ENCODE results near the gene PTCH1. TPM values are rescaled to one million over a fixed set of nuclear protein-coding genes. Genes with fewer than 3 reads are reported as not detected.
A peak's percentile ranks its signal among the peaks of the same experiment; 100 is the strongest.

Gene PTCH1
- total and polyA plus RNA-seq, 8 donors, result 3.9 to 53.3 (median 23.5) TPM

DNA sequence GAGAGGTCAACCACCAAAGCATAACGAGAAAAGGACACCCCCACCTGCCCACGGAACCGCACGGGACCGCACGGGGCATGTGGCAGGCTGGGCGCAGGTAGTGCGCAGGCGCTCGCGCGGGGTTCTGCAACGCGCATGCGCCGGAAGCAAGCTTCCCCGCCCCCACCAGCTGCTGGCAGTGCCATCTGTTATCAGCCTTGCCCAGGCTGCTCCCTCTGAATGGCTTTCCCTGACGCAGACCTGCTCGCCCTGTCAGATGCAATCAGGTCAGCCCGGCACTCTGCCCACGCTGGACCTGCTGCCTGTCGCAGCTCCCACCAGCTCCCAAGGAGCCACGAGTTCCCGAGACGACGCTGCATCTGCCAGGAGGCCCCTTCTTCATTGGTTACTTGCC is 22.8 kb downstream of the PTCH1 start:
- Histone ChIP-seq H3K36me3 (peaks cover 0 to 8% (median 6%) of the 10 kb centered on the region in 4 donors), H3K27ac (peak overlapping the region; percentile 5 to 79 (median 70)), H3K27me3 (no peaks in the 10 kb centered on the region), H3K4me3 (peak overlapping the region in 1 of 4 donors; percentile 30), H3K4me1 (peaks cover 20 to 78% (median 27%) of the 10 kb centered on the region in 4 donors), H3K9me3 (no peaks in the 10 kb centered on the region)
- TF ChIP-seq EP300 (IDR thresholded peaks at IDR 0.05) (no peak), POLR2A (IDR thresholded peaks at IDR 0.05) (no peak), POLR2AphosphoS5 (IDR thresholded peaks at IDR 0.05) (no peak)
- TF ChIP-seq, protein P1, sequence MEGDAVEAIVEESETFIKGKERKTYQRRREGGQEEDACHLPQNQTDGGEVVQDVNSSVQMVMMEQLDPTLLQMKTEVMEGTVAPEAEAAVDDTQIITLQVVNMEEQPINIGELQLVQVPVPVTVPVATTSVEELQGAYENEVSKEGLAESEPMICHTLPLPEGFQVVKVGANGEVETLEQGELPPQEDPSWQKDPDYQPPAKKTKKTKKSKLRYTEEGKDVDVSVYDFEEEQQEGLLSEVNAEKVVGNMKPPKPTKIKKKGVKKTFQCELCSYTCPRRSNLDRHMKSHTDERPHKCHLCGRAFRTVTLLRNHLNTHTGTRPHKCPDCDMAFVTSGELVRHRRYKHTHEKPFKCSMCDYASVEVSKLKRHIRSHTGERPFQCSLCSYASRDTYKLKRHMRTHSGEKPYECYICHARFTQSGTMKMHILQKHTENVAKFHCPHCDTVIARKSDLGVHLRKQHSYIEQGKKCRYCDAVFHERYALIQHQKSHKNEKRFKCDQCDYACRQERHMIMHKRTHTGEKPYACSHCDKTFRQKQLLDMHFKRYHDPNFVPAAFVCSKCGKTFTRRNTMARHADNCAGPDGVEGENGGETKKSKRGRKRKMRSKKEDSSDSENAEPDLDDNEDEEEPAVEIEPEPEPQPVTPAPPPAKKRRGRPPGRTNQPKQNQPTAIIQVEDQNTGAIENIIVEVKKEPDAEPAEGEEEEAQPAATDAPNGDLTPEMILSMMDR (IDR thresholded peaks at IDR 0.05), result no peak
- DNase-seq, result no peak
- intact Hi-C loops (cut with DNase I; ENCODE audit: low total_unique reads), result no loop called here
- WGBS, 5 donors, result 79 to 95% (median 85%) methylated on average over 25 to 26 of the region's 26 CpGs

DNA sequence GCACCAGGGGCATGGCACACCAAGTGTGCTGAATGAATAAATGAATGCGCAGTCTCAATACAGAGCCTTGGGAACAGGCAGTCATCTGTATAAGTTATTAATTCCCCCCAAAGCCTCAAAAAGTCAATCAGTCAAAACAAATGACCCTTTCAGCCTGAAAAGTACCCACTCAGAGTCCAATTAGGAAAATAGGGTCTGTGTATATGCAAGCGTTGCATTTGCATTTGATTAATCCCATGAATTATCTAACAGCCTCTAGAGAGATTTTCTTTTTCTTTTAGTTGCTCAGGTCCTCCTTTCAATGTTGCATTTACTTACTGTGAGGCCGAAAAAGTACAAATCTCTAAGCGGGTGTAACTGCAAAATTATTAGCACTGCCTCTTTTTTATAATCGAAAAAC is 23.4 kb downstream of the PTCH1 start:
- H3K9me3 ChIP-seq, result no peaks in the 10 kb centered on the region
- H3K27me3 ChIP-seq, result no peaks in the 10 kb centered on the region
- H3K36me3 ChIP-seq, result peaks cover 0 to 8% (median 6%) of the 10 kb centered on the region in 4 donors
- TF ChIP-seq POLR2AphosphoS5 (IDR thresholded peaks at IDR 0.05) (no peak), EP300 (IDR thresholded peaks at IDR 0.05) (no peak), POLR2A (IDR thresholded peaks at IDR 0.05) (no peak)
- TF ChIP-seq, protein P1 (IDR thresholded peaks at IDR 0.05), result no peak
- no peak for DNase-seq
- WGBS, 5 donors, result 83 to 87% (median 84%) methylated on average over 5 of the region's 5 CpGs
- intact Hi-C loops (cut with DNase I; ENCODE audit: low total_unique reads), result no loop called here
- peaks cover 18 to 74% (median 22%) of the 10 kb centered on the region in 4 donors for H3K4me1 ChIP-seq
- H3K27ac ChIP-seq, result peak overlapping the region in 2 of 5 donors; percentile 37 to 72
- H3K4me3 ChIP-seq, result no peak overlapping the region

DNA sequence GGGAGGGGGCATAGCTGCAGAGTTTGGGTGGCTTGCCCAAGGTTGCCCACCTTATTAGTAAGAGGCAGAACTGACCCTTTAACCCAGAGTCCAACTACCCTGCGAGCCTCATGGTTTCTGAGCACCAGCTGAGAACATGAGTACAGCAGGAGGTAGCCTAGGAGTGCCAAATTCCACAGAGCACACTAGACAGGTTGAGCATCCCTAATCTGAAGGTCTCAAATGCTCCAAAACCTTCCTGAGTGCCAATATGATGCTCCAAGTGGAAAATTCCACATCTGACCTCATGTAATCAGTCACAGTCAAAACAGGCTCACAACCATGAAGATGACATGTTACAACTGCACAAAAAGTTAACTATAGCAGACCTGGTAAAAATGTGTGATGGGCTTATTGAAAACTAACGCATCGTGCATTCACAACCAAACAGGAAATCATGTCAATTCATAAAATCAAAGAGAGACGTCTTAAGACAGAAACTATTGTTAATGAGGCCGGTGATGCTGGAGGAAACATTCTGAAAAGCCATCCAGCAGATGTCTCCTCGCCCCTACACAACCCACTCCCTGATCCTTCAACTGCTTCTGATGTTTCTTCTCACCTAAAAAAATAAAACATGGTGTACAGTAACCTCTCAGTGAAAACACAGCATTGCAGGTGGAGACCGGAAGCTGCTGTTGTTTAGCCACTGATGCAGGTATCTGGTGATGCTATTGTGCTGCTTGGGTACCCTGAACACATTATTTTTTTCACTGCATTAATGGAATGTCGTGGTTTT is 25.0 kb downstream of the PTCH1 start:
- DNase-seq, result no peak
- Histone ChIP-seq H3K4me3 (no peak overlapping the region), H3K27ac (peak overlapping the region in 2 of 5 donors; percentile 3 to 18), H3K9me3 (no peaks in the 10 kb centered on the region), H3K36me3 (peaks cover 0 to 8% (median 6%) of the 10 kb centered on the region in 4 donors), H3K27me3 (no peaks in the 10 kb centered on the region), H3K4me1 (peaks cover 18 to 70% (median 22%) of the 10 kb centered on the region in 4 donors)
- TF ChIP-seq, protein P1 (IDR thresholded peaks at IDR 0.05), result no peak
- TF ChIP-seq EP300 (IDR thresholded peaks at IDR 0.05) (no peak), POLR2A (IDR thresholded peaks at IDR 0.05) (no peak), POLR2AphosphoS5 (IDR thresholded peaks at IDR 0.05) (no peak)
- 68 to 77% (median 72%) methylated on average over 8 of the region's 8 CpGs for WGBS, 5 donors
- intact Hi-C loops (cut with DNase I; ENCODE audit: low total_unique reads), result no loop called here

DNA sequence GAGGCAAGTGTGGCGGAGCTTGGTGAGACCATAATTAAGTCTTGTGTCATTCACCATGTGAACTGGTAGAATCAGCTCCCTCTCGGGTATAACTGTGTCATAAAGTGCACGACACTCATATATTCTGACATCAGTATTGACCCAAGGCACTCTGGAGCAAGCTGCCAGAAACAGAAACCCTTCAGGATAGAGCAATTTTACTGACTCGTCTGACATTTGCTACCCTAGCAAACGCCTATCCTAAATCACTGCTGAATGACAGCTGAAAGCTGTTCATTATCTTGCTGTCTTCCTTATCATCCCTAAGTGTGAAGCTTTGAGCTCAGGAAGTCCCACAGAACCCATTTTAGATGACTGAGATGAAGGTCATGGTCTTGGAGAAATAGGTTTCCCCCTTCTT is 27.8 kb downstream of the PTCH1 start:
- TF ChIP-seq EP300 (IDR thresholded peaks at IDR 0.05), result no peak
- TF ChIP-seq POLR2A (IDR thresholded peaks at IDR 0.05), result no peak
- TF ChIP-seq, protein P1 (IDR thresholded peaks at IDR 0.05), result no peak
- no peak for TF ChIP-seq POLR2AphosphoS5 (IDR thresholded peaks at IDR 0.05)
- intact Hi-C loops (cut with DNase I; ENCODE audit: low total_unique reads), result no loop called here
- no peak for DNase-seq
- Histone ChIP-seq H3K27ac (peak overlapping the region in 3 of 5 donors; percentile 13 to 30 (median 14)), H3K36me3 (peaks cover 0 to 5% (median 1%) of the 10 kb centered on the region in 4 donors), H3K27me3 (no peaks in the 10 kb centered on the region), H3K4me1 (peaks cover 18 to 71% (median 46%) of the 10 kb centered on the region in 4 donors), H3K9me3 (no peaks in the 10 kb centered on the region), H3K4me3 (no peak overlapping the region)
- WGBS, 5 donors, result 69 to 85% (median 73%) methylated on average over 5 of the region's 5 CpGs
